Ishikawa (cell line): ENCODE results near the gene KLF3.

Experiments used
- CEBPB ChIP-seq: IDR thresholded peaks from 2 replicates; pipeline ENCODE4 v1.6.1; 2012
- CREB1 ChIP-seq: IDR thresholded peaks from 2 replicates; pipeline ENCODE4 v1.6.1; 2012; ENCODE audit warnings: low read depth
- EGR1 ChIP-seq: IDR thresholded peaks from 2 replicates; pipeline ENCODE4 v1.6.1; 2012
- EP300 ChIP-seq: IDR thresholded peaks from 2 replicates; pipeline ENCODE4 v1.6.1; 2012; ENCODE audit warnings: borderline replicate concordance
- FOXM1 ChIP-seq: IDR thresholded peaks from 2 replicates; pipeline ENCODE4 v1.6.1; 2012; ENCODE audit warnings: low read depth, borderline replicate concordance
- NFIC ChIP-seq: IDR thresholded peaks from 2 replicates; pipeline ENCODE4 v1.6.1; 2012
- RAD21 ChIP-seq: IDR thresholded peaks from 2 replicates; pipeline ENCODE4 v1.6.1; 2012; ENCODE audit warnings: low read depth
- REST ChIP-seq: IDR thresholded peaks from 2 replicates; pipeline ENCODE4 v1.6.1; 2012; ENCODE audit warnings: low read depth, mild to moderate bottlenecking
- TAF1 ChIP-seq: IDR thresholded peaks from 2 replicates; pipeline ENCODE4 v1.6.1; 2012; ENCODE audit warnings: low read depth, mild to moderate bottlenecking
- TCF12 ChIP-seq: IDR thresholded peaks from 2 replicates; pipeline ENCODE4 v1.6.1; 2012; ENCODE audit warnings: low read depth
- TEAD4 ChIP-seq: IDR thresholded peaks from 2 replicates; pipeline ENCODE4 v1.6.1; 2012
- USF1 ChIP-seq: IDR thresholded peaks from 2 replicates; pipeline ENCODE4 v1.6.1; 2012
- YY1 ChIP-seq: IDR thresholded peaks from 2 replicates; pipeline ENCODE4 v1.6.1; 2012; ENCODE audit warnings: low read depth
- ZBTB7A ChIP-seq: IDR thresholded peaks from 2 replicates; pipeline ENCODE4 v1.6.1; 2012; ENCODE audit warnings: low read depth
- TF ChIP-seq, protein P1 (sequence below): IDR thresholded peaks from 2 replicates; pipeline ENCODE4 v1.6.1; 2012

The KLF3 gene

DNA sequence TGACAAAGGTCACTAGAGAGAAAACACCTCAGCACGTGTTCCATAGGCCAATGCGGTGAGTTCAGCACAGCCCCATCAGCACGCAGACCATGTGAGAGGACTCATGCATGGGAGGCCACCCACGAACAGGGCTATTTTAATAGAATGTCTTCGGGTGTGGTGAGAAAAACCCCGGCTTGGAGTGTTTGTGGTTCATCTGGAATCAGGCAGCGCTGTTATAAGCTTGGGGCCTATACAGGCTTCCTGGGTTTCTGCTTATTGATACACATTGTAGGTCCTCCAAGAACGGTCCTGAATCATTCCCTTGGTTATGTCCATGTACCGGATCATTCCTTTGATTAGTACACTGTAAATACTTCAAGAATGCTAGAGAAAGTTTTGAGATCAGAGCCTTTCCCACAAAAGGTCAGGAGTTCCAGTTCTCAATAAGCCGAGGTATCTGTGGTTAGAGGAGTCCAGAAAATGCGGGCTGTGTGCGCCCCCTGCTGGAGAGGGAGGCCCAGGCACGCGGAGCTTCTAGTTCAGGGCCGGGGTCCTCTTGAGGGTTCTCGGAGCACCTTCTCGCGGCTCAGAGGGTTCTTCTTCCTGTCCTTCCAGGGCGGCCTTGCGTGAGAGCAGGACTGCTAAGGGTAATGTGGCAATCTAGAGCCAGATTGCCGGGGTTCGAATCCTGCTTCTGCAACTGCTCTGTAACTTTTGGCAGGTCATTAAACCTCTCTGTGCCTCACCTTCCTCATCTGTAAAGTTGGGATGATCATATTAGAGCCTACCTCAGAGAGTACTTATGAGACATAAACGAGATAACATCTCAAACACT is 67.0 kb downstream of the KLF3 start:
- TF ChIP-seq REST: no peak
- no peak for TF ChIP-seq CEBPB
- no peak for TF ChIP-seq YY1
- no peak for TF ChIP-seq TAF1
- no peak for TF ChIP-seq TCF12
- TF ChIP-seq USF1: no peak
- no peak for TF ChIP-seq NFIC
- peak; percentile 96 for TF ChIP-seq ZBTB7A
- TF ChIP-seq EP300: no peak
- TF ChIP-seq CREB1: no peak
- no peak for TF ChIP-seq TEAD4
- TF ChIP-seq EGR1: no peak
- peak; percentile 95 for TF ChIP-seq RAD21
- TF ChIP-seq, protein P1, sequence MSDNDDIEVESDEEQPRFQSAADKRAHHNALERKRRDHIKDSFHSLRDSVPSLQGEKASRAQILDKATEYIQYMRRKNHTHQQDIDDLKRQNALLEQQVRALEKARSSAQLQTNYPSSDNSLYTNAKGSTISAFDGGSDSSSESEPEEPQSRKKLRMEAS: no peak
- TF ChIP-seq FOXM1: no peak

DNA sequence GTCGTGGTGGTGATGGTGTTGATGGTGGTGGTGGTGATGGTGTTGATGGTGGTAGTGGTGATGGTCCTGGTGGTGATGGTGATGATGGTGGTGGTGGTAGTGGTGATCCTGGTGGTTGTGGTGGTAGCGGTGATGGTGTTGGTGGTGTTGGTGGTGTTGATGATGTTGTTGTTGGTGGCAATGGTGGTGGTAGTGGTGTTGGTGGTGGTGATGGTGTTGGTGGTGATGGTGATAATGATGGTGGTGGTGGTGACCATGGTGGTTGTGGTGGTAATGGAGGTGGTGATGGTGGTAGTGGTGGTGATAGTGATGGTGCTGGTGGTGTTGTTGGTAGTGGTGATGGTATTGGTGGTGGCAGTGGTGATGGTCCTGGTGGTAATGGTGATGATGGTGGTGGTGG is 69.7 kb downstream of the KLF3 start:
- TF ChIP-seq NFIC: no peak
- no peak for TF ChIP-seq YY1
- no peak for TF ChIP-seq RAD21
- no peak for TF ChIP-seq REST
- TF ChIP-seq CEBPB: no peak
- TF ChIP-seq, protein P1: no peak
- no peak for TF ChIP-seq TEAD4
- no peak for TF ChIP-seq CREB1
- TF ChIP-seq TAF1: no peak
- TF ChIP-seq FOXM1: no peak
- TF ChIP-seq USF1: no peak
- no peak for TF ChIP-seq ZBTB7A
- no peak for TF ChIP-seq EP300

- TF ChIP-seq CREB1 (no peak), YY1 (no peak), EP300 (no peak), ZBTB7A (no peak), USF1 (no peak), REST (no peak), TCF12 (no peak), EGR1 (no peak), FOXM1 (no peak)
- TF ChIP-seq, protein P1: no peak
Measured at GRCh38 chr4:38734446-38734845, 70.4 kb downstream of the KLF3 start.

DNA sequence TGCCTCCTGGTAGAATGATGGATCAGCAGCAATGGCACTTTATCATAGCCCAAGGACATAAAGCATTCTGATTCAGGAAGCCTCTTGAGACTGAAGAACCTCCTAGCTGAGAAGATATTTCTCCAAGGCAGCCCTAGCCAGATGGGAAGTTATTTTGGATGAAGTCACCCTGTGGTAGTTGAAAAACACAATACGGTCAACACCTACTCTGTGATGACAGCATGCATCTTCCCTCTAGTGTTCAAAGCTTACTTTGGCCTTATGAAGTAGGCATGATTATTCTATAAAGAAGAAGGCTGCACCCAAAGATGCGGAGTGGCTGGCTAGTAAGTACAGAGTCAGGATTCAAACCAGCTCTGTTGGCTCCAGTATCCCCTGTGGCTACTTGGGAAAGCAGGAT is 70.9 kb downstream of the KLF3 start:
- TF ChIP-seq FOXM1 (no peak), EP300 (no peak), TAF1 (no peak), CREB1 (no peak), RAD21 (no peak), YY1 (no peak), REST (no peak), TEAD4 (no peak), CEBPB (no peak), EGR1 (no peak), NFIC (no peak), USF1 (no peak), ZBTB7A (no peak), TCF12 (no peak)
- TF ChIP-seq, protein P1: no peak
